C4-2B (cell line): ENCODE measurements around the gene PRKAG2.

ENCODE experiments used
- ZFX ChIP-seq: fragments of 450-650 bp; IDR thresholded peaks from 2 replicates; pipeline ENCODE4 v1.6.1; 2017
- TF ChIP-seq, protein P1 (sequence below): fragments of 450-650 bp; conservative IDR thresholded peaks from 2 replicates; pipeline ENCODE4 v1.5.1; 2017; ENCODE audit warnings: mild to moderate bottlenecking

DNA sequence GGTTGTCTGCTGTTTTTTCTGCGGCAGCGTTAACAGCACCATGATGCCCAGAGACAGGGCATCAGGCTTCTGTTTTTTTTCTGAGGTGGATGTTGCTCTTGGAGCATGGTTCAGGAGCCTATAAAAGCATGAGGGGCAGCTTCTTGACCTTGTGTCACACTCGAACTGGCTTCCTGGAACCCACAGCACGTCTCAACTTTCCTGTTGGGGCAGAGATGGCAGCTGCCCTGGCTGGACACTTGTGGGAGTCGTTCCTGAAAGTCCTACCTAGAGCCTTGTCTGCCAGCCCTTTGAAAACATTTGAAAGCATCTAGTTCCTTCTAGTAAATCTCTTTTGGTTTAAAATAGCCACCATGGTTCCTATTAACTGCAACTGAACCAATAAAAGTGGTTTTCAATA is 28.9 kb upstream of the PRKAG2 start:
- TF ChIP-seq, protein P1, sequence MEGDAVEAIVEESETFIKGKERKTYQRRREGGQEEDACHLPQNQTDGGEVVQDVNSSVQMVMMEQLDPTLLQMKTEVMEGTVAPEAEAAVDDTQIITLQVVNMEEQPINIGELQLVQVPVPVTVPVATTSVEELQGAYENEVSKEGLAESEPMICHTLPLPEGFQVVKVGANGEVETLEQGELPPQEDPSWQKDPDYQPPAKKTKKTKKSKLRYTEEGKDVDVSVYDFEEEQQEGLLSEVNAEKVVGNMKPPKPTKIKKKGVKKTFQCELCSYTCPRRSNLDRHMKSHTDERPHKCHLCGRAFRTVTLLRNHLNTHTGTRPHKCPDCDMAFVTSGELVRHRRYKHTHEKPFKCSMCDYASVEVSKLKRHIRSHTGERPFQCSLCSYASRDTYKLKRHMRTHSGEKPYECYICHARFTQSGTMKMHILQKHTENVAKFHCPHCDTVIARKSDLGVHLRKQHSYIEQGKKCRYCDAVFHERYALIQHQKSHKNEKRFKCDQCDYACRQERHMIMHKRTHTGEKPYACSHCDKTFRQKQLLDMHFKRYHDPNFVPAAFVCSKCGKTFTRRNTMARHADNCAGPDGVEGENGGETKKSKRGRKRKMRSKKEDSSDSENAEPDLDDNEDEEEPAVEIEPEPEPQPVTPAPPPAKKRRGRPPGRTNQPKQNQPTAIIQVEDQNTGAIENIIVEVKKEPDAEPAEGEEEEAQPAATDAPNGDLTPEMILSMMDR, result no peak
- no peak for TF ChIP-seq ZFX
